ENCODE results near the gene IGLL5.

- TF ChIP-seq, protein P1, sequence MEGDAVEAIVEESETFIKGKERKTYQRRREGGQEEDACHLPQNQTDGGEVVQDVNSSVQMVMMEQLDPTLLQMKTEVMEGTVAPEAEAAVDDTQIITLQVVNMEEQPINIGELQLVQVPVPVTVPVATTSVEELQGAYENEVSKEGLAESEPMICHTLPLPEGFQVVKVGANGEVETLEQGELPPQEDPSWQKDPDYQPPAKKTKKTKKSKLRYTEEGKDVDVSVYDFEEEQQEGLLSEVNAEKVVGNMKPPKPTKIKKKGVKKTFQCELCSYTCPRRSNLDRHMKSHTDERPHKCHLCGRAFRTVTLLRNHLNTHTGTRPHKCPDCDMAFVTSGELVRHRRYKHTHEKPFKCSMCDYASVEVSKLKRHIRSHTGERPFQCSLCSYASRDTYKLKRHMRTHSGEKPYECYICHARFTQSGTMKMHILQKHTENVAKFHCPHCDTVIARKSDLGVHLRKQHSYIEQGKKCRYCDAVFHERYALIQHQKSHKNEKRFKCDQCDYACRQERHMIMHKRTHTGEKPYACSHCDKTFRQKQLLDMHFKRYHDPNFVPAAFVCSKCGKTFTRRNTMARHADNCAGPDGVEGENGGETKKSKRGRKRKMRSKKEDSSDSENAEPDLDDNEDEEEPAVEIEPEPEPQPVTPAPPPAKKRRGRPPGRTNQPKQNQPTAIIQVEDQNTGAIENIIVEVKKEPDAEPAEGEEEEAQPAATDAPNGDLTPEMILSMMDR (conservative IDR thresholded peaks at IDR 0.05 in 1 of 2, IDR thresholded peaks at IDR 0.05 in 1 of 2; ENCODE audit: low read depth in 1 of 2, low read length in 2 of 2): no peak
- TF ChIP-seq EZH2 (IDR thresholded peaks at IDR 0.05; ENCODE audit: low read length, missing control alignments): no peak
Observed at GRCh38 chr22:22936180-22936914, 48.7 kb downstream of the IGLL5 start.

Data from fibroblast of lung (primary cell).